Measurements from ENCODE around the gene CCDC14.
"Not testable (repeated sequence)": the region's sequence is repeated elsewhere in the genome, so short reads cannot be mapped to it uniquely, and the experiment has no call there.

CCDC14 gene

DNA sequence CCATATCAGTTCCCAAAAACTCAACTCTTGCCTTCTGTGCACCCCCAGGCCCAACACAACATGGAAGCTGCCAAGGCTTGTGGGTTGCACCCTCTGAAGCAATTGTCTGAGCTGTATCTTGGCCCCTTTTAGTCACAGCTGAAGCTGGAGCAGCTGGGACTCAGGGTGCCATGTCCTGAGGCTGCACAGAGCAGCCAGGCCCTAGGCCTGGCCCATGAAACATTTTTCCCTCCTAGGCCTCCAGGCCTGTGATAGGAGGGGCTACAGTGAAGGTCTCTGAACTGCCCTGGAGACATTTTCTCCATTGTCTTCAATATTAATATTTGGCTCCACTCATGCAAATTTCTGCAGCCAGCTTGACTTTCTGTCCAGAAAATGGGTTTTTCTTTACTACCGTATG lies 68.8 kb downstream of the CCDC14 start:
- ChIA-PET POLR2A (interaction anchor here (0.6 kb wide), 1 partner anchor 1757 kb away, joined by 4 read pairs; no protein-coding TSS in a partner anchor), CTCF (no interaction called here)
- TF ChIP-seq, protein P1, sequence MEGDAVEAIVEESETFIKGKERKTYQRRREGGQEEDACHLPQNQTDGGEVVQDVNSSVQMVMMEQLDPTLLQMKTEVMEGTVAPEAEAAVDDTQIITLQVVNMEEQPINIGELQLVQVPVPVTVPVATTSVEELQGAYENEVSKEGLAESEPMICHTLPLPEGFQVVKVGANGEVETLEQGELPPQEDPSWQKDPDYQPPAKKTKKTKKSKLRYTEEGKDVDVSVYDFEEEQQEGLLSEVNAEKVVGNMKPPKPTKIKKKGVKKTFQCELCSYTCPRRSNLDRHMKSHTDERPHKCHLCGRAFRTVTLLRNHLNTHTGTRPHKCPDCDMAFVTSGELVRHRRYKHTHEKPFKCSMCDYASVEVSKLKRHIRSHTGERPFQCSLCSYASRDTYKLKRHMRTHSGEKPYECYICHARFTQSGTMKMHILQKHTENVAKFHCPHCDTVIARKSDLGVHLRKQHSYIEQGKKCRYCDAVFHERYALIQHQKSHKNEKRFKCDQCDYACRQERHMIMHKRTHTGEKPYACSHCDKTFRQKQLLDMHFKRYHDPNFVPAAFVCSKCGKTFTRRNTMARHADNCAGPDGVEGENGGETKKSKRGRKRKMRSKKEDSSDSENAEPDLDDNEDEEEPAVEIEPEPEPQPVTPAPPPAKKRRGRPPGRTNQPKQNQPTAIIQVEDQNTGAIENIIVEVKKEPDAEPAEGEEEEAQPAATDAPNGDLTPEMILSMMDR (IDR thresholded peaks at IDR 0.05; ENCODE audit: control extremely low read depth, extremely low read depth, low read depth, missing control alignments) = no peak
- no peak for DNase-seq (ENCODE audit: extremely low spot score)

DNA sequence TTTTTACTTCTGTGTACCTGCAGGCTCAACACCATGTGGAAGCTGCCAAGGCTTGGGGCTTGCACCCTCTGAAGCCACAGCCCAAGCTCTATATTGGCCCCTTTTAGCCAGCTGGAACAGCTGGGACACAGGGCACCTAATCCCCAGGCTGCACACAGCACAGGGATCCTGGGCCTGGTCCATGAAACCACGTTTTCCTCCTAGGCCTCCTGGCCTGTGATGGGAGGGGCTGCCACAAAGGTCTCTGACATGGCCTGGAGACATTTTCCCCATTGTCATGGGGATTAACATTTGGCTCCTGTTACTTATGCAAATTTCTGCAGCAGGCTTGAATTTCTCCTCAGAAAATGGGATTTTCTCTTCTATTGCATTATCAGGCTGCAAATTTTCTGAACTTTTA lies 70.0 kb downstream of the CCDC14 start:
- DNase-seq (ENCODE audit: extremely low spot score); POLR2A ChIA-PET; CTCF ChIA-PET: not testable (repeated sequence)

DNA sequence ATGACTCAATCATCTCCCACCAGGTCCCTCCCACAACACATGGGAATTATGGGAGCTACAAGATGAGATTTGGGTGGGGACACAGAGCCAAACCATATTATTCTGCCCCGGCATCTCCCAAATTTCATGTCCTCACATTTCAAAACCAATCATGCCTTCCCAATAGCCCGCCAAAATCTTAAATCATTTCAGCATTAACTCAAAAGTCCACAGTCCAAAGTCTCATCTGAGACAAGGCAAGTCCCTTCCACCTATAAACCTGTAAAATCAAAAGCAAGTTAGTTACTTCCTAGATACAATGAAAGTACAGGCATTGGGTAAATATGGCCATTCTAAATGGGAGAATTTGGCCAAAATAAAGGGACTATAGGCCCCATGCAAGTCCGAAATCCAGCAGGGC lies 70.9 kb downstream of the CCDC14 start:
- POLR2A ChIA-PET; DNase-seq (ENCODE audit: extremely low spot score): not testable (repeated sequence)
- CTCF ChIA-PET = interaction anchor here (1.3 kb wide), 1 partner anchor 10 kb away, joined by 3 read pairs; no protein-coding TSS in a partner anchor

DNA sequence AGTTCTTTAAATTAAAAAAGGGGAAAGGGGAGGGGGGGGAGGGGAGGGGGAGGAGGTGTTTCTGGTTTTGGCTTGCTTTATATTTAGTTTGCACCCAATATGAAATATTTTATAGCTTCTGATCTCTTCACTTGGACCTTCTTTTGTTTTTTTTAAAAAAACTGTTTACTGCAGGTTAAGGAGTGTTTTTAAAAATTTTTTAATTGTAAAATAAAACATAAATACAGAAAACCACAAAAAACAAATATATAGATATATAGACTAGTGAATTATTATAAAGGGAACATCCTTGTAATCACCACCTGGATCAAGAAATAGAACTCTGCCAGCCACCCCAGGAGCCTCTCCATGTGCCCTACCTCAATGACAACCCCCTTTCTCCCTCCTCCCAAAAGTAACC lies 76.0 kb downstream of the CCDC14 start:
- ChIA-PET POLR2A (no interaction called here), CTCF (no interaction called here)
- TF ChIP-seq, protein P1 (IDR thresholded peaks at IDR 0.05; ENCODE audit: control extremely low read depth, extremely low read depth, low read depth, missing control alignments) = no peak
- no peak for DNase-seq (ENCODE audit: extremely low spot score)

DNA sequence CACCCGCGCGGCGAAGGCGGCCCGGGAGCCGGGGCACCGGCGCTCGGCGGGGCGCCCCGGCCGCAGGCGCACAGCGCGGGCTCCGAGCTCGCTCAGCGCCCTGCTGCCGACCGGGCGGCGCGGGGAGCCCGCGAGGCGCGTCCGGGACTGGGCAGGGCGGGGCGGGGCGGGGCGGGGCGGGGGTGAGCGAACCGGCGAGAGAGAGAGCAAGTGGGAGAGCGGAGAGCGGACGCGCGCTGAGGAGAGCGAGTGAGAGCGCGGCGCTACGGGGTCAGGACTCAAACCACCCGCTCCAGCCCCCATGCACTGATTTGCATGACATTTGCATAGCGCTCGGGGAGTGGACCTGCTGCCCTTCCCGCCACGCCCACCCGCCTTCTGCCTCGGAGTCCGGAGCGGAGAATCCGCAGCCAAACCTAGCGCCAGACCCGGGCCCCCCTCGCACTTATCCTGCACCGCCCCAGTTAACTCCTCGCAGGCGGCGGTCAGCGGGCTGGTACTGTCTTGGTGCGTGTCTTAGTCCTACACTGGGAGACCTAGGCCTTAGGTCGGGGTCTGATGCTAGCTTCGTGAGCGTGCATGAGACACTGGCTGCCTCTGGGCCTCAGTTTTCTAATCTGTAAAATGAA lies 76.7 kb downstream of the CCDC14 start, which contains the start of gene MYLK:
MYLK (minus strand) TSS at position 130 of the 629 bp plus-strand sequence. CDS start 90,491 bp downstream, outside the sequence.
- DNase-seq (ENCODE audit: extremely low spot score) = peak; percentile 77
- ChIA-PET CTCF (interaction anchor here (1.2 kb wide), 1 partner anchor 148 kb away, joined by 3 read pairs; the partner anchor contains the start of gene KALRN), POLR2A (no interaction called here)
- TF ChIP-seq, protein P1 (IDR thresholded peaks at IDR 0.05; ENCODE audit: control extremely low read depth, extremely low read depth, low read depth, missing control alignments) = no peak

DNA sequence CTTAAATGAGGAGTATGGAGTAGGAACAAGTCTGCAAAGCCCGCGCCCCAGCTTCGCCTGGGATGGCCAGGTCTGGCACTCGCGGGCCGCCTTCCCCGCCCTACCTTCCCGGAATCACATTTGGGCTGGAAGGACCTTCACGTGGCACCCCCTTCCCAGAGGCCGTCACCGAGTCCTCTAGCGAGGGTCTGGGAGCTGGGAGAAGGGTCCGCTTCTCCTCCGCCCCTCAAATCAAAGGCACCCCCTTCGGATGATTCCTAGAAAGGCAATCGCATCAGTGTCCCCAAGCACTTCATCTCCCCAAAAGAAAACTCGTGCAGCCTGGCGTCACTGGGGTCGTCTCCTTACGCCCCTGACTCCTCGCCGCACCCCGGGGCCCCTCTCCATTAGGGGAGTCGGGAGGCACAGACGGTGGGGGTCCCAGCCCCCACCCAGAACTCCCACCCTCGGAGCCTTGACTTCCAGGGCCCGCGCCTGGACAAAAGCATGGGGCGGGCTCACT lies 77.3 kb downstream of the CCDC14 start:
- ChIA-PET POLR2A (no interaction called here), CTCF (interaction anchor here (1.2 kb wide), 1 partner anchor 149 kb away, joined by 3 read pairs; the partner anchor contains the start of gene KALRN)
- DNase-seq (ENCODE audit: extremely low spot score) = no peak
- TF ChIP-seq, protein P1 (IDR thresholded peaks at IDR 0.05; ENCODE audit: control extremely low read depth, extremely low read depth, low read depth, missing control alignments) = no peak

DNA sequence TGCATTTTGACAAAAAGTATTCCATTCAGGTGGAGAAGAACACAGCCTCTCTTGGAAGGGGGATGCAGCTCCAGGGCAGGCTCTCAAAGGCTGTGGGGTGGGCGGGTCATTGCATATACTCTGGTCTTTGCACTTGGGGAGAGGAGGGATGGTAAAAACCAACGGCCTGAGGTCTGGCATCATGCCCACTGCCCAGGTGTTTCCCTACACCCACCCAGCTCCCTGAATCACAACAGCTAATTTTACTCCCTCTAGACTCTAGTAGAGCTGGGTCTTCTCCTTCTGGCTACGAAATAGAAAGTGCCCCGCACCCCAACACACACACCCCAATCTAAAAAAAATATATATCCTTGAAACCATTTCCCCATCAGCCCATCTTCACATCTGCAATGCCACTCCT lies 77.9 kb downstream of the CCDC14 start:
- ChIA-PET CTCF (no interaction called here), POLR2A (no interaction called here)
- no peak for DNase-seq (ENCODE audit: extremely low spot score)
- TF ChIP-seq, protein P1 (IDR thresholded peaks at IDR 0.05; ENCODE audit: control extremely low read depth, extremely low read depth, low read depth, missing control alignments) = no peak

Data from GM10248 (cell line).